GM20431 (cell line): ENCODE results near the gene TLE2.

Experiments used
- in situ Hi-C: fragments of 300-500 bp; cut with MseI, MboI; formaldehyde crosslinking; loops from one replicate; pipeline ENCODE4 v1.15.0; 2020; ENCODE audit warnings: low sequenced_read_pairs; ENCODE audit not compliant: unreplicated experiment

TLE2 gene

GRCh38 chr19:2989236-2989946 lies 39.7 kb downstream of the TLE2 start:
- in situ Hi-C loops = no loop called here

DNA sequence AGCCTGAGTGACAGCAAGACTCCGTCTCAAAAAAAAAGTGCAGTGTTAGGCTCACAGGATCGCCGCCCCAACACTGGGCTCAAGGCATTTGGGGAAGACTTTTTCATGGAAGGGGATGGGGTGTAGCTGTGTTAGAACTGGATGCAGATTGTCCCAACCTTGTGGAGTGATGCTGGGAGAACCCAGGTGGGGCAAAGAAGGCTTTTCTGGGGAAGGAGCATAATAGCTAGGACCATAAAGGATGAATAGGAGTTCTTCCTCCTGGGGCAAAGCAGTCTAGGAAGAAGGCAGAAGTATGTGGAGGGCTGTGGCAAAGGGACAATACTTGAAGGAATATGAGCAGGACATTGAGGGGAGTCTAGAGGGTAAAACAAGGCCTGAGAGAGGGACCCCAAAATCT lies 40.5 kb downstream of the TLE2 start:
- in situ Hi-C loops = no loop called here

DNA sequence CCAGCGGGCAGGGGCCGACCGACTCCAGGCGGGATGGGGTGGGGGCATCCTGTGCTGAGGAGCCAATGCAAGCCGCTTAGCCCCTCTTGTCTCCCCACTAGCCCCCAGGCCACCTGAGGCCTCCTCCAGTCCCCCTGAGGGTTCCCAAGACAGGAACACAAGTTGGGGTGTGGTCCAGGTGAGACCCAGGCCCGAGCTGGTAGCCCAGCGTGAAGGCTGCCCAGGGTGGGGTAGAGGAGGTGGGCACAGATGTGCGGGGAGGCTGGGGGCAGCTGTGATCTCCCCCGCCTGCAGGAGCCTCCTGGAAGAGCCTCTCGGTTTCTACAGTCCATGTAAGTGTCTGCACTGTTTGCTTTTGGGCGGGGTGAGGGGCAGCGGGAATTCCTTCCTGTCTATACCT lies 41.3 kb downstream of the TLE2 start:
- in situ Hi-C loops = no loop called here

GRCh38 chr19:2986951-2987524 lies 42.0 kb downstream of the TLE2 start:
- in situ Hi-C loops = no loop called here

DNA sequence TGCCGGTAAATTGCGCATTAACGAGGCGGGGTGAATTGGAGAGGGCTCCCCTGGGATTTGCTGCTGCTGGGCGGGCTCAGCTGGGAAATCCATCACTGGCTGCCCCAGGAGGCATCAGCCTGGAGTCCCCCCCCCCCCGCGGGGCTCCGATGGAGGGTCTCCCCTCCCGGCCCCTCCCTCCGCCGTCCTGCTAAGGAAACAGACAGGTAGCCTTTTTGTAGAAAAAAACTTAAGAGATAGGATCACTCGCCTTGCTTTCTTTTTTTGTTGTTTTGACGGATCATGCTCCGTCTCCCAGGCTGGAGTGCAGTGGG lies 44.9 kb downstream of the TLE2 start:
- in situ Hi-C loops = no loop called here

GRCh38 chr19:2983351-2984214 lies 45.5 kb downstream of the TLE2 start:
- in situ Hi-C loops = no loop called here

DNA sequence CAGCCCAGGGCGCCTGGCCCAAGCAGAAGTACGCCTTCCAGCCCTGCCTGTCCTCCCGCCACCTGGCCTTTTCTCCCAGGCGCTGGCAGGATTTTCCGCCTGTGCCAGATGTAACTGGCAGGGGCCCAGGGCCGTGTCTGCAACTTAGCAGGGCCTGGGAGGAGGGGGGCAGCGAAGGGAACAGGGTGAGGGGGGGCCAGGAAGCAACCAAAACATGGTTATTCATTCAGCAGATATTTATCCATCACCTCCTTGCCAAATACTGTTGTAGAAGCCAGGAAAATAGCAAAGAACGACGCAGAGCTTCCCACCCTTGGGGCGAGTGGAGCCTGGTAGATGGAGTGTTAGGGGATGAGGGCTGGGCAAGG lies 46.1 kb downstream of the TLE2 start:
- in situ Hi-C loops = no loop called here

- in situ Hi-C loops = no loop called here
Measured at GRCh38 chr19:2982561-2982960, 46.5 kb downstream of the TLE2 start.

GRCh38 chr19:2981898-2982297 lies 47.2 kb downstream of the TLE2 start:
- in situ Hi-C loops = no loop called here

DNA sequence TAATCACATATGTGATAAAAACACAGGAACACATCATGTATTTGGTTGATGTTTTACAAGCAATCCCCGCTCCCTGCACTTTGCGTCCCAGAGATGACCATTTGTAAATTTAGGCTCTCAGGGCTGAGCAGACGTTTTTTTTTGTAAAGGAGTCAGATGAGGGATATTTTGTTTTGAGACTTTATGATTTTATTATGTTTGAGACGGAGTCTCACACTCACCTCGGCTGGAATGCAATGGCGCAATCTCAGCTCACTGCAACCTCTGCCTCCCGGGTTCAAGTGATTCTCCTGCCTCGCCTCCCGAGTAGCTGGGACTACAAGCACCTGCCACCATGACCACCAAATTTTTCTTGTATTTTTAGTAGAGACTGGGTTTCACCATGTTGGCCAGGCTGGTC lies 50.3 kb downstream of the TLE2 start:
- in situ Hi-C loops = no loop called here

DNA sequence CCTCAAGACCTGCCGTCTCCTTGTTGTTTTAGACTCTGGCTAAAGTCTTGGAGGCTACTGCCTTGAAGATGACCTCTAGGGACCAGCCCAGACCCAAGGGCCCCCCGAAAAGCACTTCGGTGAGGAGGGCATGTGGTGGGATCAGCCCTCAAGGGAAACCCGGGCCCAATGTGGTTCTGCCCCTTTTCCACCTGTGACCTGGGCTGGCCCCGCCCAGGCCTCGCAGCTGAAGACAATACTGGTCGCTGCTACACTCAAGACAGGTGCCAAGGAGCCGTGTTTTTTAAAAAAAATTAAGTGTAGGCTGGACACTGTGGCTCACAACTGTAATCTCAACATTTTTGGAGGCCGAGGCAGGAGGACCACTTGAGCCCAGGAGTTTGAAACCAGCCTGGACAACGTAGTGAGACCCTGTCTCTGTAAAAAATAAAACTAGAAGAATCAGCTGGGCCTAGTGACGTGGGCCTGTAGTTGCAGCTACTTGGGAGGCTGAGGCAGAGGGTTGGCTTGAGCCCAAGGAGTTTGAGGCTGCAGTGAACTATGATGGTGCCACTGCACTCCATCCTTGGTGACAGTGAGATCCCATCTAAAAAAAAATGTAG lies 50.8 kb downstream of the TLE2 start:
- in situ Hi-C loops = no loop called here

DNA sequence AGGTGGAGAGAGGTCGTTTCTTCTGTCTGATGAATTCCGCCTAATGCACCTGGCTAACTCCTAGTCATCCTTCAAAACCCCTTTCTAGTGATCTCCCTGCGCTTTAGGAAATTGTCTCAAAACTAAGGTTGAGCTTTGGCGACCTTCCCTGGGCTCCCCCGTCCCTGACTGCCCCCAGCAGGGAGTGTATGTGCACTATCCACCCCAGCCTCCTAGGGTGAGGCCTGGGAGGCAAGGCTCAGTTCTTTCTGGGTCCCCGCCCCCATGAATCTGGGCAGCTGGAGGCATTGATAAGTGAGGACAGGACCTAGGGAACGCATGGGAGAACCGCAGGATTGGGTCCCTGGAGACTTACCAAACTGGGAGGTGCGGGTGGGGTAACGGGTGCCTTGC lies 51.3 kb downstream of the TLE2 start:
- in situ Hi-C loops = no loop called here

DNA sequence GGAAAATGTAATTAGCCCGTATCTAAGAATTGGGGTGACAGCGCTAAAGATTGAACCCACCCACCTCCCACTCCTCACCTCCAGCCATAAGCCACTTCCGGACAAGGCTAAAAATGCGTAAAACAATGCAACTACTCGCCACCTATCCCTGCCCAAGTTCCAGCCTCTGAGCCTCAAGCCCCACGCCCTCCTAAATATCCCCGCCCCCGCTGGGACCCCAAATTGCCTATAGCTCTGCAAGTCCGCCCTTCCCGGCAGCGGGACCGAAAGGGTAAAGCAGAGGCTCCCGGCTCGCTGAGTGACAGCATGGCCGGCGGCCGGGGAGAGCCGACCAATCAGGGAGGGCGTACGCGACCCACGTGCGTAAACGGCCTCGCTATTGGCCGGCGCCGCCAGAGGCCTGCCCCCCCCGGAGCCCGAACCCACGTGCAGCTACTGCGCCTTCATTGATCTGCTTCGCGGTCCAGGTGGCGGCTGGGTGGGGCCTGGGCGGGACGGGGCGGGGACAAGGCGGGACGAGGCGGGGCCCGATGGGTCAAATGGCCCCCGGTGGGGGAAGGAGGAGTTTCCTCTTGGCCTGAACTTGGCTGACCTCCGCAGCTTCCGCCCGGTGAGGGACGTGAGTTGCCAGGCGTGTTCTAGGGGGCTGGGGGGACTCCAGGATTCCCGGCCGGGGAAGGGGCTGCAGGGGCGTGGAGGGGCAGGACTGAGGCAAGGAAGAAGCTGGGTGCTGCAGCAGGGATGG lies 51.9 kb downstream of the TLE2 start, which contains the start of gene TLE6:
Gene TLE6, plus strand, starts transcription at position 564 of the 745 bp plus-strand sequence. CDS start 670 bp downstream, outside the sequence.
- in situ Hi-C loops = no loop called here

GRCh38 chr19:2976609-2977000 lies 52.5 kb downstream of the TLE2 start:
- in situ Hi-C loops = no loop called here

DNA sequence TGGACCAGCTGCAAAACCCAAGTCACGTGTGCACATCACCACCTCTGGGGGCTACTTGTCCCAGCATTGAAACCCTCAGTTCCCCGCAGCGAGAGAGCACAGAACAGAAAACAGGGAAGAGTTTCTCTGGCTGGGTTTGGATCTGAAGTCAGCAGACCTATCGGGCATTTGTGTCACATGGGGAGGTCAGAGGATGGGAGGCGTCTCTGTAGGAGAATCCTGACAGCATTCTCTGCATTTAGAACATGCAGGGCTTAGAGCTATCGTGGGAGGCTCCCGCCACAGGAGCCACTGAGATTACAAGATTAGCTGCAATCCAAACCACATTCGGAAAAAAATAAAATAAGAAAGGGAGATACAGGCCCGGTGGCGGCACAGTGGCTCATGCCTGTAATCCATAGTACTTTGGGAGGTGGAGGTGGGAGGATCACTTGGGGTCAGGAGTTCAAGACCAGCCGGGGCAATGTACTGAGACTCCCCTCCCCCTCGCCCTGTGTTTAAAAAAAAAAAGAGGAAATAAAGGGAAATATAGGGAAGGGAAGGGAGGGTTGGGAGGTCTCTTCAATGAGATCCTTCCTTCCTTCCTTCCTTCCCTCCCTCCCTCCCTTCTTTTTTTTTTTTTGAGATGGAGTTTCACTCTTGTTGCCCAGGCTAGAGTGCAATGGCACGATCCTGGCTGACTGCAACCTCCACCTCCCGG lies 54.6 kb downstream of the TLE2 start:
- in situ Hi-C loops = no loop called here

- in situ Hi-C loops = no loop called here
Measured at GRCh38 chr19:2973229-2973628, 55.9 kb downstream of the TLE2 start.

- in situ Hi-C loops = no loop called here
Measured at GRCh38 chr19:2970201-2970835, 58.8 kb downstream of the TLE2 start.

DNA sequence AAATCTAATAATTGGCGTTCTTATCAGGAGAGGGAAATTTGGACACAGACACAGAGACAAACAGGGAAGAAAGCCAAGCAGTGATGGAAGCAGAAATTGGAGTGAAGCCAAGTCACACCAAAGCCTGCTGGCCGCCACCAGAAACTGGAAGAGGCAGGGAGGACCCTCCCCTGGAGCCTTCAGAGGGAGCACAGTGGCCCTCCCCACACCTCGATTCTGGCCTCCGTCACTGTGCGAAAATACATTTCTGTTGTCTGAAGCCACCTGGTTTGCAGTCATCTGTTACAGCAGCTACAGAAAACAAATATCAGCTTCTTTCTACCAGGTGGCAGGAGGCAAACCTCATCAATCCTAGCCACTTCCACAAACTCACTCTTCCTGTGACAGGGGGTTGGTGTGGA lies 60.0 kb downstream of the TLE2 start:
- in situ Hi-C loops = loop anchor here (10.0 kb wide), 1 partner anchor 136 kb away; no protein-coding TSS in a partner anchor

DNA sequence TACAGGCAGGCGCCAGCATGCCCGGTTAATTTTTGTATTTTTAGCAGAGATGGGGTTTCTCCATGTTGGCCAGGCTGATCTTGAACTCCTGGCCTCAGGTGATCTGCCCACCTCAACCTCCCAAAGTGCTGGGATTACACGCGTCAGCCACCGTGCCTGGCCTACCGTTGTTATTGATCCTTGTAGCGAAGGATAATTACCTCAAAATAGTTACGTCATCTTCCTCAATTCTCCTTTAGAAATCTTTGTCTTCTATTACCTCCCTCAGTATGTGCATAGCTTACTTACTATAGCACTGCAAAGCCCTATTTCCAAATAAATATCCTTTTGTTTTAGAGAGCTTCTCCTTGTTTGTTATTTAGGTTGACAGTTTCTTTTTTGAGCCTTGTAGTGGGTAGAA lies 61.1 kb downstream of the TLE2 start:
- in situ Hi-C loops = loop anchor here (10.0 kb wide), 1 partner anchor 137 kb away; no protein-coding TSS in a partner anchor
